DND-41 (cell line): ENCODE results near the gene KCND3.

ENCODE experiments used
- CTCF ChIP-seq: IDR thresholded peaks from 2 replicates; pipeline ENCODE4 v1.5.1; 2012; ENCODE audit warnings: borderline replicate concordance, low read length, moderate library complexity, mild to moderate bottlenecking; ENCODE audit not compliant: poor library complexity, severe bottlenecking; ENCODE audit errors: extremely low read depth
- EZH2 ChIP-seq: IDR thresholded peaks from 3 replicates; pipeline ENCODE4 v1.6.1; 2012; ENCODE audit warnings: borderline replicate concordance, low read depth, mild to moderate bottlenecking, moderate library complexity, low read length, inconsistent platforms; ENCODE audit not compliant: severe bottlenecking

GRCh38 chr1:111825217-111825616 lies 164.3 kb downstream of the KCND3 start:
- TF ChIP-seq CTCF (no peak), EZH2 (no peak)
